ENCODE results near the gene GPN3.
"Not testable (repeated sequence)": the region's sequence is repeated elsewhere in the genome, so short reads cannot be mapped to it uniquely, and the experiment has no call there.

Gene GPN3

GRCh38 chr12:110468214-110469048, at the start of gene GPN3, which contains the start of gene FAM216A:
Gene GPN3, minus strand, starts transcription at chr12:110468257. Its CDS starts 54 bp downstream, at chr12:110468203.
Gene FAM216A, plus strand, starts transcription at chr12:110468845. Its CDS starts 31 bp downstream, at chr12:110468876.
- peak; percentile 83 to 91 for DNase-seq (ENCODE audit: low read depth in 2 of 2)

- DNase-seq (ENCODE audit: low read depth in 2 of 2) = no peak
Observed at GRCh38 chr12:110516995-110517394, 48.9 kb upstream of the GPN3 start.

GRCh38 chr12:110514363-110514762, 46.3 kb upstream of the GPN3 start:
- no peak for DNase-seq (ENCODE audit: low read depth in 2 of 2)

- DNase-seq (ENCODE audit: low read depth in 2 of 2) = no peak
Observed at GRCh38 chr12:110513842-110514241, 45.8 kb upstream of the GPN3 start.

- DNase-seq (ENCODE audit: low read depth in 2 of 2) = no peak
Observed at GRCh38 chr12:110508071-110508586, 40.1 kb upstream of the GPN3 start.

- DNase-seq (ENCODE audit: low read depth in 2 of 2) = no peak
Observed at GRCh38 chr12:110505332-110505731, 37.3 kb upstream of the GPN3 start.

GRCh38 chr12:110503432-110503831, 35.4 kb upstream of the GPN3 start:
- DNase-seq (ENCODE audit: low read depth in 2 of 2) = no peak

- peak; percentile 93 to 97 for DNase-seq (ENCODE audit: low read depth in 2 of 2)
Observed at GRCh38 chr12:110501752-110502738, 34.0 kb upstream of the GPN3 start, which contains the start of the genes RAD9B and VPS29. Gene RAD9B, plus strand, starts transcription at chr12:110502331. Its CDS starts 7 bp downstream, at chr12:110502338. Gene VPS29, minus strand, starts transcription at chr12:110502111. Its CDS starts 60 bp downstream, at chr12:110502051.

GRCh38 chr12:110501399-110501751, 33.3 kb upstream of the GPN3 start:
- DNase-seq (ENCODE audit: low read depth in 2 of 2) = no peak

- no peak for DNase-seq (ENCODE audit: low read depth in 2 of 2)
Observed at GRCh38 chr12:110498984-110499706, 31.1 kb upstream of the GPN3 start.

GRCh38 chr12:110475426-110475825, 7.4 kb upstream of the GPN3 start:
- DNase-seq (ENCODE audit: low read depth in 2 of 2) = no peak

- no peak for DNase-seq (ENCODE audit: low read depth in 2 of 2)
Observed at GRCh38 chr12:110467847-110468213, 227 bp downstream of the GPN3 start.

GRCh38 chr12:110466791-110467190, 1.3 kb downstream of the GPN3 start:
- DNase-seq (ENCODE audit: low read depth in 2 of 2) = no peak

- DNase-seq (ENCODE audit: low read depth in 2 of 2) = not testable (repeated sequence)
Observed at GRCh38 chr12:110465765-110466164, 2.3 kb downstream of the GPN3 start.

- no peak for DNase-seq (ENCODE audit: low read depth in 2 of 2)
Observed at GRCh38 chr12:110465024-110465423, 3.0 kb downstream of the GPN3 start.

GRCh38 chr12:110461189-110461588, 6.9 kb downstream of the GPN3 start:
- DNase-seq (ENCODE audit: low read depth in 2 of 2) = not testable (repeated sequence)

GRCh38 chr12:110458756-110459155, 9.3 kb downstream of the GPN3 start:
- DNase-seq (ENCODE audit: low read depth in 2 of 2) = no peak

GRCh38 chr12:110453569-110454296, 14.3 kb downstream of the GPN3 start:
- DNase-seq (ENCODE audit: low read depth in 2 of 2) = no peak

GRCh38 chr12:110451263-110451662, 16.8 kb downstream of the GPN3 start:
- no peak for DNase-seq (ENCODE audit: low read depth in 2 of 2)

GRCh38 chr12:110449799-110450497, 18.1 kb downstream of the GPN3 start, which contains the start of gene ARPC3:
Gene ARPC3, minus strand, starts transcription at chr12:110450337. Its CDS starts 77 bp downstream, at chr12:110450260.
- DNase-seq (ENCODE audit: low read depth in 2 of 2) = peak; percentile 89 to 91

Data from stimulated activated CD4-positive, alpha-beta T cell treated with anti-CD3 and anti-CD28 coated beads, Interleukin-1b, Interleukin-23, amount 100 ng/mL, for 4 hours (primary cell).